ENCODE data around the gene BBS2. TPM values are rescaled to one million over a fixed set of nuclear protein-coding genes. Genes with fewer than 3 reads are reported as not detected.

BBS2 gene
- total and polyA plus RNA-seq, 12 donors: 11.7 to 75.9 (median 54.9) TPM

DNA sequence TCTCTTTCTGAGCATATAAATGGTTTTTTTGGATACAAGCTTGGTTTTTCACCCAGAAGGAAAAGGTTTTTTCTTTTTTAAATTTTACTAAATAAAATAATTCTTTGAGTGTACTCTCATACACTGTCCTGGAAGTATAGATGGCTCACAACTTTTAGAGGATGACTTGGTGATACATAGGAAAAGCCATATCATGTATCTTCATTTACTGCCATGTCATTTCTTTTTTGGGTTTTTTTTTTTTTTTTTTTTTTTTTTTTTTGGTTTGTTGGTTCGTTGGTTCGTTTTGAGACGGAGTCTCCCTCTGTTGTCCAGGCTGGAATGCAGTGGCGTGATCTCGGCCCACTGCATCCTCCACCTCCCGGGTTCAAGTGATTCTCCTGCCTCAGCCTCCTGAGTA is 56.7 kb downstream of the BBS2 start:
- Histone ChIP-seq H3K27ac (no peak overlapping the region), H3K36me3 (peaks cover 0 to 100% (median 48%) of the 10 kb centered on the region in 9 donors), H3K4me3 (no peak overlapping the region), H3K27me3 (no peaks in the 10 kb centered on the region), H3K9me3 (no peaks in the 10 kb centered on the region), H3K4me1 (no peaks in the 10 kb centered on the region)
- DNase-seq (no peak), ATAC-seq (no peak)
- 96% methylated on average over 6 of the region's 6 CpGs for WGBS, 2 donors
- TF ChIP-seq, protein P1, sequence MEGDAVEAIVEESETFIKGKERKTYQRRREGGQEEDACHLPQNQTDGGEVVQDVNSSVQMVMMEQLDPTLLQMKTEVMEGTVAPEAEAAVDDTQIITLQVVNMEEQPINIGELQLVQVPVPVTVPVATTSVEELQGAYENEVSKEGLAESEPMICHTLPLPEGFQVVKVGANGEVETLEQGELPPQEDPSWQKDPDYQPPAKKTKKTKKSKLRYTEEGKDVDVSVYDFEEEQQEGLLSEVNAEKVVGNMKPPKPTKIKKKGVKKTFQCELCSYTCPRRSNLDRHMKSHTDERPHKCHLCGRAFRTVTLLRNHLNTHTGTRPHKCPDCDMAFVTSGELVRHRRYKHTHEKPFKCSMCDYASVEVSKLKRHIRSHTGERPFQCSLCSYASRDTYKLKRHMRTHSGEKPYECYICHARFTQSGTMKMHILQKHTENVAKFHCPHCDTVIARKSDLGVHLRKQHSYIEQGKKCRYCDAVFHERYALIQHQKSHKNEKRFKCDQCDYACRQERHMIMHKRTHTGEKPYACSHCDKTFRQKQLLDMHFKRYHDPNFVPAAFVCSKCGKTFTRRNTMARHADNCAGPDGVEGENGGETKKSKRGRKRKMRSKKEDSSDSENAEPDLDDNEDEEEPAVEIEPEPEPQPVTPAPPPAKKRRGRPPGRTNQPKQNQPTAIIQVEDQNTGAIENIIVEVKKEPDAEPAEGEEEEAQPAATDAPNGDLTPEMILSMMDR (IDR thresholded peaks at IDR 0.05): no peak
- intact Hi-C loops (cut with DNase I): no loop called here

DNA sequence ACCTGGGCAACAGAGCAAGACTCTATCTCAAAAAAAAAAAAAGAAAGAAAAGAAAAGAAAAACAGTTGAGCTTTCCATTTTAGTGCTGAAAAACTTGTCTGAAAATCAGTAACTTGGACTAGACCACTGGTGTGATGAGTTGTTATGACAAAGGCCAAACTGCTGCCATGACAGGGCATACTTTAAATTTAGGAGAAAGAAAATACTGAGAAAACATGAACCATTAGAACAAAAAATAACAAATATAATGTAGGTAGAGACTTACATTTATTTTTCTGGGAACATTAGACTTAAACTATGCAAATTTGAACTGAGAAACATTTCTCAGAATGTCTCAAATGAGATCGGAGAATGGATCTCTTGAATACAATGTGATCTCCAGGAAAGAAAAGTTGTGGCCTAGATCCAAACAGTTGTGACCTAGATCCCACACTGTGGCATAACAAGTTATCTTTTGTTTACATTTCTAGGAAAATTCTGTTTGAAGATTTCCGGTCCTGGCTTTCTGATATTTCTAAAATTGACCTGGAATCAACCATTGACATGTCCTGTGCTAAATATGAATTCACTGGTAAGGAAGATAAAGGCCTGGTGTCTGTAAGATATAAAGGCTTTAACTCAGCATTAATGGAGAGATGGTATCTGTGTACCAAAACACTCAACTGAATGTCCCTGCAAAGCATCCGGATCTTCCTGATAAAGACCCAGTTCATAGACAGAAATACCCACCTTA is 57.6 kb downstream of the BBS2 start:
- TF ChIP-seq, protein P1 (IDR thresholded peaks at IDR 0.05): no peak
- DNase-seq: no peak
- Histone ChIP-seq H3K9me3 (no peaks in the 10 kb centered on the region), H3K27me3 (no peaks in the 10 kb centered on the region), H3K27ac (no peak overlapping the region), H3K4me1 (no peaks in the 10 kb centered on the region), H3K4me3 (no peak overlapping the region), H3K36me3 (peaks cover 0 to 100% (median 47%) of the 10 kb centered on the region in 9 donors)
- intact Hi-C loops (cut with DNase I): no loop called here
- no peak for ATAC-seq
- WGBS, 2 donors: 82 to 88% methylated on average over 3 of the region's 3 CpGs

DNA sequence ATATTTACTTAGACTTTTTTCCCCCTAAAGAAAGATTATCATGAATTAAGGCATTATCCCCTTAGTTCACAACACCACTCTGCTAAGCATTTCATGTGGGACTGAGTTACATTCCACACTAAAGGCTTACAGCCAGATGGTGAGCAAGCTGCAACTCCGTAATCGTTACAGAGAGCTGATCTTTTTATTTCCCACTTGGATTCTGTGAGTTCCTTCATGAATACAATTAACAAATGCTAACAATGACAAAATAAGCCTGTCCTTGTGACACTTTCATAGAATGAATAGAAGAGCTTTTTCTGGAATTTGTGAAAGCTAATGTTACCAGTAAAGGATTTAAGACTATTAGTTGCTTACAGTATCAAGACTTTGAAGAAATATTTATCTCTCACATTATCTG is 59.7 kb downstream of the BBS2 start:
- Histone ChIP-seq H3K27ac (no peak overlapping the region), H3K4me1 (no peaks in the 10 kb centered on the region), H3K9me3 (no peaks in the 10 kb centered on the region), H3K4me3 (no peak overlapping the region), H3K36me3 (peaks cover 0 to 100% (median 35%) of the 10 kb centered on the region in 9 donors), H3K27me3 (no peaks in the 10 kb centered on the region)
- 79 to 89% methylated on average over 2 of the region's 2 CpGs for WGBS, 2 donors
- TF ChIP-seq, protein P1 (IDR thresholded peaks at IDR 0.05): no peak
- ATAC-seq (no peak), DNase-seq (no peak)
- intact Hi-C loops (cut with DNase I): no loop called here

DNA sequence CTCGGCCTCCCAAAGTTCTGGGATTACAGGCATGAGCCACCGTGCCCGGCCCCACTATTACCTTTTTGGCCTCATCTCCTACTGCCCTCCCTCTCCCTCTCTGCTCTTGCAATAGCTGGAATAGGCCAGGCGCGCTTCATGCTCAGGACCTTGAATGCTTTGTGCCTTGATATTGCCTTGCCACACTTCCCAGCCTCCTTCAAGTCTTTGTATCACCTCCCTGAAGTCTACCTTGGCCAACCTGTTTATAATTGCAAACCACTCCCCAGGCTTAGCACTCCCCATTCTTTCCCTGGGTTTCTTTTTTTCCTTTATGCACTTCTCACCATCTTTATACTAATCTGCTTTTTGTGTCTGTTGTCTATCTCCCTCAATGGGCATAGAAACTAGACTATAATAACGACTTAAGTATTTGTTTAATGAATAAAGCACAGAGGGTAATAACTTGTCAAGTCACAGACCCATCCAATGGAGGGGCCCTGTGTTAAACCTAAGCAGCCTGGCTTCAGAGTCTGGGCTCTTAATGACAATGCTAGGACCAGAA is 61.8 kb downstream of the BBS2 start:
- peaks cover 0 to 100% (median 43%) of the 10 kb centered on the region in 9 donors for H3K36me3 ChIP-seq
- WGBS, 2 donors: 96 to 97% methylated on average over 6 of the region's 6 CpGs

More for the DNA sequence above, 61.8 kb downstream of the BBS2 start:
- no peaks in the 10 kb centered on the region for H3K27me3 ChIP-seq
- no peak overlapping the region for H3K27ac ChIP-seq
- no peak for DNase-seq
- intact Hi-C loops (cut with DNase I): no loop called here
- H3K4me1 ChIP-seq: peaks cover 0 to 6% (median 4%) of the 10 kb centered on the region in 9 donors
- TF ChIP-seq, protein P1 (IDR thresholded peaks at IDR 0.05): no peak
- no peaks in the 10 kb centered on the region for H3K9me3 ChIP-seq
- H3K4me3 ChIP-seq: no peak overlapping the region
- ATAC-seq: no peak

Measured in heart right ventricle (tissue), 16 donors.